ENCODE results near the gene MAB21L1.

Gene MAB21L1

DNA sequence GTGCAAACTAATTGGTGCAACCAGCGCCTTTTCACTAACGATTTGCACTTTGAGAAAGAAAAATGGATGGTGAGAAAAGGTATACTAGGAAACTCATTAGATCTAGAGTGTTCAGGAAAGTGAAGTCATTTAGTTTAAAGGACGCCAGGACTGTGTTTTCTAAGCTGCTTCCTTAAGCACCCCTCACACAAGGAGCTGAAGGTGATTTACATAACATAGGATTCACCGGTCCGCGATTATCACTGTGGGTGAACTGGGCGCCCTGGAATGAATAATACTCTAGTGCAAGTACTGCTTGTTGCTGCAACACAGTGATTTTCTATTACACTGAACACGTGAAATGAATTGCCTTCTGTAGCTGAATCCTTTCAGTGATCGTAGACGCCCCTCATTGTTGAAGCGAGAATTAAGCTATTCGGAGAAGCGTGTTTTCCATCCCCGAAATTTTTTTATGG is 2.6 kb upstream of the MAB21L1 start:
- DNase-seq: no peak

DNA sequence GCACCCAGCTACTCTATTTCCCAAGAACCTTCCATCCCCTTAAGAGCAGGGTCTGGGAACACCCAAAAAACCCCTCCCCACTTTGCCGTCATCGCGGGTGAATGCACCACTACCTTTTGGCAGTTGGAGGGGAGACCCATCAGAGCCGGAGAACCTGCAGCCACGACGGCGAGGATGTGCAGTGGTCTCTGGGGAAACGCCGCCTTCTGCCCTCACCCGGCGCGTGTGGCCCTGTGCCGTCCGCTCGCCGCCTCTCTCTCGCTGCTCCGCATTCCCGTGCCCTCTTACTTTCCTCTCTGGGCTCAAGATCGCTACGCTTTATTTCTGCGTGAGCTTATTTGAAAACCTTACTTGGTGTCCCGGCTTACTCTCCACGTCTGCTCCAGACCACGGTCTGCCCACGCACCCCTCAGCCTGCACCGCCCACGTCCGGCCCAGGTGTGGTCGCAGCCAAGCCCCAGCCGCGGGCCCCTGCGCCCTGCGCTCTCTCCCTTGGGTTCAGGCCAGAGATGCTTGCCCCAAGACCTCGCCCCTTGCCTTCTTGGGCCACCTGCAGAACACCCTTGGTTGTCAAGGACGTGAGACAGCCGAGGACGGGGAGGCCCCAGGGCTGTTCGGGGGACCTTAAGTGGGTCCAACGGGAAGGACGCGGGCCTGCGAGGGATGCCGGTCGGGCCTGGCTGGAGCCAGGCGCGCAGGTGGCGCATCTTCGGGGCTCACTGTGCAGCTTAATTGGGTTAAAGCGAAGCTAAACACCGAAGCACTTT is 2.0 kb upstream of the MAB21L1 start:
- DNase-seq: no peak

DNA sequence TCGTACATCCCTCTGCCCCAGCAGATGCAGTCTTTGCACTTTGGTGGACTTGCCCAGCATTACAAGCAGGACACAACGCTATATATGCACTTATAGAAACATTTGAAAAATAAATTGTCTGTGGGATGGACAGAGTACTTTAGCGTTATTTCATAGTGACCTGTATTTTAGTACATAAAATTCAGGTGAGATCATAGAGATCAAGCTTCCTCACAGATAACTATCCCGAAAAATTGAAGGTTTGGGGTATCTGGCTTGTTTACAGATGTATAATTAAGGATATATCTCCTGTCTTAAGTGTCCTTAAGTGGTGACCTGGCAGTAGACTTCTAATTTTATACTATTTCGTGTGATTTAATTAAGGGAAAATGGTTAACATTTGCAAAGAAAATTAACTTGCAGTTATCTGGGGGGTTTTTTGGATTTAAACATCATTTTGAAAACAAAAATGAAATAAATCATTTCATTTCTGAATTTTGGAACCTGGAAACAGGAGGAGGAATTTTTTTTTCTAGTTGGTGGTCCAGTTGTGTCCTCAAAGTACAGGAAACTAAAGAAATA is 977 bp upstream of the MAB21L1 start:
- DNase-seq: no peak

DNA sequence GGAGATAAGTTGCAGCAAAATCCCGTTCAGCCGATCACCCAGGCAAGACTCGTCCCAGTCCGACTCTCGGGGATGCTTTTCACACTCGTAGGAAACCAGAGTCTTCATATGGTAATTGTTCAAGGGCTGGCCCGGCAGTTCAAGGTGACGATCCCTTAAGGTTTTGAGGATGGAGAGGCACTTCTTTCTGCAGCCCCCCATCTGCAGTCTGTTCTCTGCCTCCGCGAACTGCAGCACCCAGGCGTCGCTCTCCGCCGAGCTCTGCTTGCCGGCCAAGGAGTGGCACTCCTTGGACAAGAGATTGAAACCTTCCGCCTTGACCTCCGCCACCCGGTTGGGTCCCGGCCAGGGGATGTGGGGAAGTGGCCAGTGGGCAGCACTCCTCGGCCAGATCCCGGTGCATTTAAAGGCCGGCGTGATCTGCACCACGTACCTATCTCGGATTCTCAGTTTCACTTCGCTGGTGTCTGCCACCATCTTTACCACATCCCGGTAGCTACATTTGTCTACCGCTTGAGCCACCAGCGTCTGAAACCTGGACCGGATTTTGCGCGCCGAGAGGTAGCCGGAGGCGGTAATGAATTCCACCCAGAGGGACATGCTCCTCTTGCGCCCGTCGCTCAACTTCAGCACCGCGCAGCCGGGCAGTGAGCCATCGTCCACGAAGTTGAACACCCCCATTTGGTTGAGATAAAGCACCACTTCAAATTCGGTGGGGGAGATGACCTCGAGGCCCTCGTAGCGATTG is 1.1 kb downstream of the MAB21L1 start:
- DNase-seq: no peak

DNA sequence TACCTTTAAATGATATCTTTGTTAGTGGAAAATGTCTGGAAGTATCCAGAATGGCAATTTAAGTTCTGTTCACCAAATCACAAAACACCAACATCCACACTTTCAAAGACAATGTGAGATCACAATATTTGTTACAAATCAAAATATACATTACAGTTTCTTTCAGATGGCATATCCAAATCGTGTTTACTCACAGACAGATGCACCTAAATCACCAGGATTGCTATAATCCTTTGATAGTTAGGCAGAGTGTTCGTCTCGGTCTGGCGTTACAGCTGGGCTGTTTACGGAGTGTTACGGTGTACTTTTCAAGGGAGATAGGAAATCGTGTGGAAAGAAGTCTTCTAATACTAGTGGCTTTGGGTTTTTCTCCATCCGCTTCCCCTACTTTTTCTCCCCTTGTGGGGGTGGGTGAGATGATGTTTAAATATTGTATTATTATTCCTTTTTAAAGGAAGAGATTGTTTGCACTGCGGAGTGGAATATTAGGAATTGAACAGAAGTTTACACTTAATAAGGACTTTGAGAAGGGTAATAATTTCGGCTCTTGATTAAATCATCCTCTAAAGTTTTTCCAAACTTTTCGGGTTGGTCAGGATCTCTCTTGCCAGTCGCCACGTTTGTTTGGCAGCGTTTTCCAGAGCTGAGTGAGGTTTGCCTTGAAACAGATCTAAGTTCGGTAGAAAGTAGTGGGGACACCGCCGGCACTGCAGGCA is 1.8 kb downstream of the MAB21L1 start:
- no peak for DNase-seq

DNA sequence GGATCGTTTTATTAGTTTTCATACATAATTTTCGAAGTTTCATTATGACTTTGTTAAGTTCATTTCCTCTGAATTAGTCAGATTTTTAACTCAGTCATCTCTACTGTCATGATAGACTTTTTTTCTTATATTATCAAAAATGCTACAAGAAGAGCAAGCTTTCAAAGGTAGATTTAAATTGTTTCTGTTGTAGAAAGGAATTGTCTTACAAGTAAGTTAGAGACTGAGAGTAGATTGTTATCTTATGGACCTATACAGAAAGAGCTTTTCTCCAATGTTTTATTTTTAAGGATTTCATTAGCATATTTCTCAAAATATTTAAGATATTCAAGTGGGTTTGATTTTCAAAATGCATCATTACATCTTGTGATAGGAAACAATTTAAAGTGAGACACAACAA is 2.7 kb downstream of the MAB21L1 start:
- DNase-seq: no peak

DNA sequence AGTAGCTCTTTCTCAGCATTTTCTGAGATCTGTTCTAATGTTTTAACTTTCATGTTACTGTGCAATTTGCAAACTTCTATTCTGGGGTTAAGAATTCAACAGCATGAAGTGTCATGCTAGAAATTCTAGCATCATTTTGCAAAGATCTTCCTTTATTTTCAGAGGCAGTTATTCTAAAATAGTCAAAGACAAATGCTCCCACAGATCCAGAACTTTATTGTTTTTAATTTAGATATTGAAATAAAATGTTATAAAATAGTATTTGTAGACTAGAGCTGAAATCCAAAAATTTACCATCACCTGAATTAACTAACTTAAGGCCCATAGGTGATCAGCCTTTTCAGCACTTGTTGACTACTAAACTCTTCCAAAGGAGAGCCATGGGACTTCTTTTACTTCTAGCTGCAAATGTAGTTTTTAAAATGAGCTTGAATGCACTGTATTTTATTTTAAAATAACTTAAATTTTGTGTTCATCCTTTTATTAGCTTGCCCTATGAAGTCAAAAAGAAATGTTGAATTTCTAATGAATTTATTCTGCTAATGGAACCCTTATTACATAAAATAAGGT is 3.2 kb downstream of the MAB21L1 start:
- DNase-seq: no peak

DNA sequence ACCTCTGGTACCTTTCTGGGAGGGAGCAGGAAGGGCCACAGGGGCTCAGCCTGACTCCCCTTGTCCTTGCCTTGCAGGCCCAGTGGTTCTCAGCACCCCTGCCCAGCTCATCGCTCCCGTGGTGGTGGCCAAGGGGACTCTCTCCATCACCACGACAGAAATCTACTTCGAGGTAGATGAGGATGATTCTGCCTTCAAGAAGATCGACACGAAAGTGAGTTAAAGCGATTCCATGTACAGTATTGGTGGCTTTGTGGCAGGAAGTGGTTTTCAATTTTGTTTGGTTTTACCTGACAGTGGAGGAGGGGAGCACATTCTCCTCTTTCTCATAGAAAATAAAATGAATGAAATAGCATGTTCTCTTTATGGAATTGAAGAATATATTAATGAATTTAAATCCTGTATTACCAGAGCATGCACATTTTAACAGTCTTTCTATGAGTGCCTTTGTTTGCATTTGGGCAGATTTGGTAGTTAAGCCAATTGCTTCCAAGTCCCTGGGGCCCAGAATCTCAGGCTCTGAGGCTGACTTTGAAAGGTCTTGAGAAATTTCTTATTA is 4.1 kb downstream of the MAB21L1 start:
- no peak for DNase-seq

DNA sequence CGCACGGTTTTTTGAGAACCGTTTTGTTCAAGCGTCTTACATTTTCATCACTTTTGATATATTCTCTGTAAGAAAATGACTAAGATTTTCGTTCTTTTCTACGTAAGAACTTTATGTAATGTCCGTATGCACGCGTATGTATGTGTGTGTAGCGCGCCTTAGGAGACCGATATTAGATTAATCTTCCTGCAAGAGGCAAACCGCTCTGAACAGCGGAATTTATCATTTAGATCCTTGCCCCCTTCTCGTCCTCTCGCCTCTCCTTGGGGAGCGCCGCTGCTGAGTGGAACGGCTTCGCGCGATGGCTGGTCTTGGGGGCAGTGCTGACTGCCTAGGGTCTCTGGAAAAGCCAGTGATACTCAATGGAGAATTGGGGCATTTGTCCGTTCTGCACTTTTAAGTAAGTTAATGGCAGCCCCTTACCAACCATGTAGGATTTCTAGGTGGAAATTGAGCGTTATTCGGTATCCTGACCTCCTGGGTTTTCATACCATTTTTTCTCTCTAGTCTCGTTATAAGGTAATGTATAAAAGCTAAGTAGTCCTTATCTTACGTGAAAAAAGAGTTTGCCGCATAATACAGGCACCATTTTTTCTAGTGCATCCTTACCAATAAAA is 4.7 kb downstream of the MAB21L1 start:
- DNase-seq: no peak

DNA sequence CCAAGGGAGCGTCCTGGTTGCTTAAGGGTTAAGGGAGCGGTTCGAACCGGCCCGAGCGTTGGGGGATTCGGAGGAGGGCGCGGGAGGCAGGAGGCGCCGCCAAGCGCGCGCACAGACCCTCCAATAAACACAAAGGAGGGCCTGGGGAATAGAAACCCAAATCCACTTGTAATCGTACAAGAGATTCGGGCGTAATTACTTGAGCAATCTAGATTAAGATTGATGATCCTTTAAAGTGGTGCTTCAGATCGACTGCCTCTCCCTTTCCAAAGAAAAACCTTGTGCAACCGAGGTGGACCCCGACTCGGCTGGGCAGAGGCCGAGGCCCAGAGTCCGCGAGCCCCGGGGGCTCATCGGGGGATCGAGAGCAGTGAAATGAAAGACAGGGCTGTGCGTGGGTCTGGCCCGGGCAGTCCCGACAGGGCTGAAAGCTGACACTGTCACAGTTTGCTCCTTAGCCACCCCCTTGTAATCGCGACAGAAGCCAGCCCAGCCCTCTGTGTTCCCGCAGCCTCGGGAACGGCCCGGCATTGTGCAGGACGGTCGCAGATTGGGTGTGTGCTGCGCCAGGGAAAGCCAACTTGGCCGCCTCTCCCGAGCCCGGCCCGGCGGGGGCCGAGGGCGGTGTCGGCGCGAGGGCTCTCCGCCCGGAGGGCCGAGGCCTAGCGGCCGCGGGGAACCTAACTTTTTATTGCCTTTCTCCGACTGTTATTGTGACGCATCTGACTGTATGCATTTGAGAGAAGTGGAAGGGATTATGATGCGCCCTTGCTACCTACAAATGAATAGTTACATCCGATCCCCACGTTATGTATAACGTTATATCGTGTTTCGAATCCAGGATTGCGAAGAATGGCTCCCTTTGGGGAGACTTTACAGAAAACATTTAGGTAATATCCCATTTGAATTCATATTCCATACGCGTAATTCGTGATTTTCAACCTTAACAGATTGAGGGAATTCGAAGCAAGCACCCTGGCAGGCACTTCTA is 5.5 kb downstream of the MAB21L1 start:
- no peak for DNase-seq

DNA sequence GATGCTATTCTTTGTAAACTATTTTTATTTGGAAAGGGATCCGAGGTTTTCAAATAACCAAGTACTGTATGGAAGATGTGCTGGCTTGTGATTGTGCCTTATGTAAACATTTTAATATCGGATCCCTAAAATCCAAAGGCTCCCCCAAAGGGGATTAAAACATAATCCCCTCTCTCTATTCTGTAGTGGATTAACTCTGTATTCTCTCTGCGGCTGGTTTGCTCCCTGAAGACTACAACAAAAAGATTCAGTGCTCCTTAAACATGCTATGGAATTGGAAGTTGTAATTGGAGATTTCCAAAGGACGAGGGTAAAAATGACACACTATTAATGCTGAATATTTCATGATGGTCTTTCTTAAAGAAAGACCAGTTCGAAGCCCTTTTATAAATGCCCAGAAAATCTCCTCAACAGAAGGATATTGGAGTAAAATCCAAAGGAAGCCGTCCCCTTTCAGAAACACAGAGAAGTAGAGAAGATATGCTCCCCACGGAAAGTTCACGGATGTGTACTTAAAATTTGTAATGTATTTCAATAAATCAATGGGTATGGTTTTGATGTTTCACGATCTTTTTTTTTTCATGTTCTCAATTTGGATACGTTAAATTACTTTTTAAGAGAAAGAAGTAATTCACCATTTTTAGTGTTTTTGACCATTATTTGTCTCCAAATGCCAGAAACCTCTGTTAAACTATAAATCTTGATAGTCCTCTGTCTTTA is 6.5 kb downstream of the MAB21L1 start:
- DNase-seq: no peak

DNA sequence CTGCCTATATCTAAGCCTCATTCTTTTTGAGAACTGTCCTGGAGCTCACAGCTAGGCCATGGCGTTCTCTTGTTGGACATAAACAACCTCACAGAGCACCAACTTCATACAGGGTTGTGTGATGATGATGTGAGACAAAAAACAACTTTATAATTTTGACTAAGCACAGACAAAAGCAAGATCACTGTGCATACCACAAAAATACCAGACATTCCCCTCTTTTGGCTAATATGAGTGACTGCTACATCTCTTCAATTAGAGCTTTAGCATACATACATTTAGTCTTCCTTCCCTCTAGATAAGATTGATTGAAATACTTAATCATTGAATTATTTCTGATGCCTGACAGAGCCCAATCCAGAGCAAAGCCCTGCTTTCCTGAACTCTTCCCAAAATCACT is 8.3 kb downstream of the MAB21L1 start:
- DNase-seq: no peak

DNA sequence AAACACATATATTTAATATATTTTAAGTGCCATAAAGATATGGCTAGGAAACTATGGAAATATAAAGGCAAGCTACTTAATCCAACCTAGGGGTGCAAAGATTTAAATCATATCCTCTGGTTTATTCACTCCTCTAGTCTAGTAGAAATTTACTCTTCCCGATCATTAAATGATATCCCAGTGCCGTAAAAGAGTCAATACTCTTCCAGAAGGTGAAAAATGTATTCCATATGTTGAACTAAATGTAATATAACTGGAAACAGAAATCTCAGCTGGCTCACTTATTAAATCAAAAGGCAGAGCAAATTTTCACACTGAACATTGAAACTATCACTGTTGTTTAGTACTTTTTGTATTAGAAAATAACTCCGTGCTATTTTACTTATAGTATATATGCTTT is 11.1 kb downstream of the MAB21L1 start:
- no peak for DNase-seq

DNA sequence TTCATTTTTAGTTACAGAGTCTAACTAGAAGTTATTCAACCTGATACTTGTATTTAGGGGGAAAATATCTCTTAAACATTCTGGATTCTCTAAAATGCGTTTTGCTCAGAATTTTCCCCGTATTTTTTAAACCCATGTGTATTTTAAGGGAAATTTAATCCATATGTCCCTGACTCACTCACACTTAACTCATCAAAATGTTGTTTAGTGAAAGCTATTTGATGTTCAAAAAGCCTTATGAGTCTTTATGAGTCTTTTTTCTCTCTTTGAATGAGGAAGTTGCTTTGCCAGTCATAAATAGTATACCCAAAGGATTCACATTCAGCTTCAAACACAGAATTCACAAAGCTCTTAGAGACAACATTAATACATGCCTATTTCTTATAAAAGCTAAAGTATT is 16.4 kb downstream of the MAB21L1 start:
- no peak for DNase-seq

DNA sequence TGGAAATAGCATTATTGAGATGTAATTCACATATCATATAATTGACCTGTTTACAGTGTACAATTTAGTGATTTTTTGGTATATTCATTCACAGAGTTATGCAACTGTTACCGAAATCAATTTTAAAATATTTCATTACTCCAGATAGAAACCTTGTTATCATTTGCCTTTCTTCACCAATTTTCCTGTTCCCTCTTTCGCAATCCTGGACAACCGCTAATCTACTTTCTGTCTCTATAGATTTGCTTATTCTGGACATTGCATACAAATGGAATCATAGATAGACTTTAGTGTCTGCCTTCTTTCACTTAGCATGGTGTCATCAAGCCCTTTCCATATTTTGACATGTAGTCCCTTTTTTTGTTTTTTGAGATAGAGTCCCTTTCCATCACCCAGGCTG is 19.2 kb downstream of the MAB21L1 start:
- DNase-seq: no peak

DNA sequence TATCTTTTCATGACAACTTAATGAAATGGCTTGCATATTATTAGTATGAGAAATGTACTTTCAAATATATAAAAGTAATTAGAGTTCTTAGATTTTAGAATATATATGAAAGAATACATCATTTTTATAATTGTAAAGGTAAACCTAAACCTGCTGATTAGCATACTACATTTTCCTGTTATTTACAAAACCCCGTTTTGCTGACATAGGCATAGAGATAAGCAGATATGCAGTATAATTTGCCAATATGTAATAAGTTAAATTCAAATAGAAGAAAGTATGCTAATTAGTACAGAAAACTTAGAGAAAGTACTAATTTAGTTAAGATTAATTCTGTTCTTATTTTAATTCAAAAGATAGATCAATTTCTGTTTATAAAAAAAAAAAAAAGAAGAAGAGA is 21.5 kb downstream of the MAB21L1 start:
- DNase-seq: no peak

DNA sequence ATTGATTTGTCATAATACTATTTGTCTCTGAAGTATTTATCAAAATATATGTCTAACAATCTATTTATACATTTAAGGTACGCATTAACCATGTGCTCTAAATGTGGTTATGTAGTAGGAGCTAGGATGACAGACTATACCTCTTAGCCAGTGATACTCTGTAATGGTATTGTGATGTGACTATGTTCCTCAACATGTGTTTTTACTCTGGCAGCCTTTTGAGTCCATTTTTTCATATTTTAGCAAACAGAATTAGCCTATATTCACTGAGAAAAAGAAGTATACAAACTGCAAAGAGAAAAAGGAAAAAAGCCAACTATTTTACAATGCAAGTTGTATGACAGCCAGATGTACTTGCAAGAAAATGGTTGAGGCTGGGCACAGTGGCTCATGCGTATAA is 26.7 kb downstream of the MAB21L1 start:
- DNase-seq: no peak

DNA sequence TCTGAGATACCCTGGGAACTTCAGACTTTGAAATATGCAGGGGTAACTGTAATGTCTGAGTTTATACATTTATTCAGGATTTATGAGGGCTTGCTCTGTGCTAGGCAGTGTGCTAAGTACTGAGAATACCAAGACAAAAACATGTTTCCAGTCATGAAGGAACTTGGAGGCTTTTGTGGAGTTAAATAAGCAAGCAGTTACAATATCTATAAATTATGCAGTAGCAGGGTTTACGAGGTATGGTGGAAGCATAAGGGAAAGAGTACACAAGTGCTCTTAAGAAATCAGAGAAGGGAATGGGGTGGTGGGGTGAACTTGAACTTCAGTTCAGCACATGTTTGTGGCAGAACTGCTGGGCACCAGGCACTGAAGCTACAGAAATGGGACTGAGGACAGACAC is 28.0 kb downstream of the MAB21L1 start:
- no peak for DNase-seq

Measured in NCI-H2227 treated with DMSO at 0.1 percent for 48 hours (cell line).